ENCODE measurements around the gene NDUFV2.

NDUFV2 gene

GRCh38 chr18:9065864-9066263 is 36.6 kb upstream of the NDUFV2 start:
- no peak for TF ChIP-seq CTCF (IDR thresholded peaks at IDR 0.05; ENCODE audit: insufficient read depth, missing control alignments)
- DNase-seq (ENCODE audit: insufficient read length, low spot score): no peak
- no peak for FAIRE-seq

GRCh38 chr18:9066358-9066757 is 36.1 kb upstream of the NDUFV2 start:
- DNase-seq (ENCODE audit: insufficient read length, low spot score): no peak
- TF ChIP-seq CTCF (IDR thresholded peaks at IDR 0.05; ENCODE audit: insufficient read depth, missing control alignments): no peak
- FAIRE-seq: no peak

GRCh38 chr18:9066817-9067306 is 35.6 kb upstream of the NDUFV2 start:
- FAIRE-seq (no peak), DNase-seq (ENCODE audit: insufficient read length, low spot score) (no peak)
- TF ChIP-seq CTCF (IDR thresholded peaks at IDR 0.05; ENCODE audit: insufficient read depth, missing control alignments): no peak

GRCh38 chr18:9067823-9068222 is 34.7 kb upstream of the NDUFV2 start:
- TF ChIP-seq CTCF (IDR thresholded peaks at IDR 0.05; ENCODE audit: insufficient read depth, missing control alignments): no peak
- no peak for FAIRE-seq
- DNase-seq (ENCODE audit: insufficient read length, low spot score): no peak

- TF ChIP-seq CTCF (IDR thresholded peaks at IDR 0.05; ENCODE audit: insufficient read depth, missing control alignments): no peak
- no peak for FAIRE-seq
- DNase-seq (ENCODE audit: insufficient read length, low spot score): no peak
These were observed 34.2 kb upstream of the NDUFV2 start for GRCh38 chr18:9068346-9068745.

GRCh38 chr18:9069601-9070000 is 32.9 kb upstream of the NDUFV2 start:
- no peak for DNase-seq (ENCODE audit: insufficient read length, low spot score)
- FAIRE-seq: no peak
- no peak for TF ChIP-seq CTCF (IDR thresholded peaks at IDR 0.05; ENCODE audit: insufficient read depth, missing control alignments)

- FAIRE-seq: no peak
These were observed 32.3 kb upstream of the NDUFV2 start for GRCh38 chr18:9070212-9070611.

More at GRCh38 chr18:9070212-9070611, 32.3 kb upstream of the NDUFV2 start:
- TF ChIP-seq CTCF (IDR thresholded peaks at IDR 0.05; ENCODE audit: insufficient read depth, missing control alignments): no peak
- no peak for DNase-seq (ENCODE audit: insufficient read length, low spot score)

Measured in D721Med (cell line).